ENCODE results near the gene NLRP8.
"Not testable (repeated sequence)": the region's sequence is repeated elsewhere in the genome, so short reads cannot be mapped to it uniquely, and the experiment has no call there.

NLRP8 gene

GRCh38 chr19:55935206-55935605, 12.4 kb upstream of the NLRP8 start:
- 90% methylated on average over 8 of the region's 9 CpGs for WGBS (ENCODE audit: insufficient coverage)
- H3K9me3 ChIP-seq (ENCODE audit: control extremely low read depth in 1 of 5, control insufficient read depth in 4 of 5, insufficient read depth in 2 of 5, low read depth in 1 of 5, low read length in 4 of 5), result peaks cover 0 to 5% (median 0%) of the 10 kb centered on the region in 5 experiments
- no peak overlapping the region for H3K4me3 ChIP-seq (ENCODE audit: control insufficient read depth in 1 of 7, extremely low read depth in 1 of 7, insufficient read depth in 4 of 7, low read depth in 2 of 7, low read length in 6 of 7)
- no peaks in the 10 kb centered on the region for H3K27me3 ChIP-seq (replicated peaks in 2 of 5; ENCODE audit: control insufficient read depth in 4 of 5, insufficient read depth in 5 of 5, low read length in 4 of 5)
- no peaks in the 10 kb centered on the region for H3K36me3 ChIP-seq (ENCODE audit: control insufficient read depth in 4 of 4, insufficient read depth in 4 of 4, low read length in 3 of 4)
- H3K4me1 ChIP-seq (ENCODE audit: control extremely low read depth in 1 of 4, control insufficient read depth in 4 of 4, insufficient read depth in 4 of 4, low read length in 3 of 4), result no peaks in the 10 kb centered on the region
- ChIA-PET CTCF (no interaction called here), POLR2A (no interaction called here)
- no peak overlapping the region for H3K27ac ChIP-seq (ENCODE audit: insufficient read depth in 1 of 2, low read depth in 1 of 2, low read length in 2 of 2, poor library complexity in 1 of 2, severe bottlenecking in 2 of 2)
- DNase-seq, result no peak

- ChIA-PET CTCF (no interaction called here), POLR2A (no interaction called here)
- Histone ChIP-seq H3K36me3 (ENCODE audit: control insufficient read depth in 4 of 4, insufficient read depth in 4 of 4, low read length in 3 of 4) (no peaks in the 10 kb centered on the region), H3K4me1 (ENCODE audit: control extremely low read depth in 1 of 4, control insufficient read depth in 4 of 4, insufficient read depth in 4 of 4, low read length in 3 of 4) (no peaks in the 10 kb centered on the region), H3K27ac (ENCODE audit: insufficient read depth in 1 of 2, low read depth in 1 of 2, low read length in 2 of 2, poor library complexity in 1 of 2, severe bottlenecking in 2 of 2) (no peak overlapping the region), H3K4me3 (ENCODE audit: control insufficient read depth in 1 of 7, extremely low read depth in 1 of 7, insufficient read depth in 4 of 7, low read depth in 2 of 7, low read length in 6 of 7) (no peak overlapping the region), H3K9me3 (ENCODE audit: control extremely low read depth in 1 of 5, control insufficient read depth in 4 of 5, insufficient read depth in 2 of 5, low read depth in 1 of 5, low read length in 4 of 5) (peaks cover 0 to 5% (median 0%) of the 10 kb centered on the region in 5 experiments), H3K27me3 (replicated peaks in 2 of 5; ENCODE audit: control insufficient read depth in 4 of 5, insufficient read depth in 5 of 5, low read length in 4 of 5) (no peaks in the 10 kb centered on the region)
- DNase-seq, result no peak
- 78% methylated on average over 5 of the region's 7 CpGs for WGBS (ENCODE audit: insufficient coverage)
Observed at GRCh38 chr19:55939206-55939605, 8.4 kb upstream of the NLRP8 start.

GRCh38 chr19:55940306-55940705, 7.3 kb upstream of the NLRP8 start:
- Histone ChIP-seq H3K4me3 (ENCODE audit: control insufficient read depth in 1 of 7, extremely low read depth in 1 of 7, insufficient read depth in 4 of 7, low read depth in 2 of 7, low read length in 6 of 7) (no peak overlapping the region), H3K9me3 (ENCODE audit: control extremely low read depth in 1 of 5, control insufficient read depth in 4 of 5, insufficient read depth in 2 of 5, low read depth in 1 of 5, low read length in 4 of 5) (peaks cover 0 to 4% (median 0%) of the 10 kb centered on the region in 5 experiments), H3K27ac (ENCODE audit: insufficient read depth in 1 of 2, low read depth in 1 of 2, low read length in 2 of 2, poor library complexity in 1 of 2, severe bottlenecking in 2 of 2) (no peak overlapping the region), H3K36me3 (ENCODE audit: control insufficient read depth in 4 of 4, insufficient read depth in 4 of 4, low read length in 3 of 4) (no peaks in the 10 kb centered on the region), H3K4me1 (ENCODE audit: control extremely low read depth in 1 of 4, control insufficient read depth in 4 of 4, insufficient read depth in 4 of 4, low read length in 3 of 4) (no peaks in the 10 kb centered on the region), H3K27me3 (replicated peaks in 2 of 5; ENCODE audit: control insufficient read depth in 4 of 5, insufficient read depth in 5 of 5, low read length in 4 of 5) (no peaks in the 10 kb centered on the region)
- POLR2A ChIA-PET, result no interaction called here
- 99% methylated on average over 6 of the region's 11 CpGs for WGBS (ENCODE audit: insufficient coverage)
- CTCF ChIA-PET, result no interaction called here
- no peak for DNase-seq

GRCh38 chr19:55950566-55950965, 2.9 kb downstream of the NLRP8 start:
- H3K4me3 ChIP-seq (ENCODE audit: control insufficient read depth in 1 of 7, extremely low read depth in 1 of 7, insufficient read depth in 4 of 7, low read depth in 2 of 7, low read length in 6 of 7); H3K27me3 ChIP-seq (replicated peaks in 2 of 5; ENCODE audit: control insufficient read depth in 4 of 5, insufficient read depth in 5 of 5, low read length in 4 of 5); DNase-seq; POLR2A ChIA-PET; H3K27ac ChIP-seq (ENCODE audit: insufficient read depth in 1 of 2, low read depth in 1 of 2, low read length in 2 of 2, poor library complexity in 1 of 2, severe bottlenecking in 2 of 2); CTCF ChIA-PET; H3K4me1 ChIP-seq (ENCODE audit: control extremely low read depth in 1 of 4, control insufficient read depth in 4 of 4, insufficient read depth in 4 of 4, low read length in 3 of 4); H3K36me3 ChIP-seq (ENCODE audit: control insufficient read depth in 4 of 4, insufficient read depth in 4 of 4, low read length in 3 of 4): not testable (repeated sequence)
- H3K9me3 ChIP-seq (ENCODE audit: control extremely low read depth in 1 of 5, control insufficient read depth in 4 of 5, insufficient read depth in 2 of 5, low read depth in 1 of 5, low read length in 4 of 5), result peaks cover 0 to 25% (median 1%) of the 10 kb centered on the region in 5 experiments
- WGBS (ENCODE audit: insufficient coverage), result 95% methylated on average over 15 of the region's 19 CpGs

GRCh38 chr19:55956431-55956830, 8.8 kb downstream of the NLRP8 start:
- POLR2A ChIA-PET, result no interaction called here
- H3K36me3 ChIP-seq (ENCODE audit: control insufficient read depth in 4 of 4, insufficient read depth in 4 of 4, low read length in 3 of 4), result no peaks in the 10 kb centered on the region
- WGBS (ENCODE audit: insufficient coverage), result 91% methylated on average over 4 of the region's 7 CpGs
- no peak overlapping the region for H3K27ac ChIP-seq (ENCODE audit: insufficient read depth in 1 of 2, low read depth in 1 of 2, low read length in 2 of 2, poor library complexity in 1 of 2, severe bottlenecking in 2 of 2)
- DNase-seq, result no peak
- CTCF ChIA-PET, result no interaction called here
- no peak overlapping the region for H3K4me3 ChIP-seq (ENCODE audit: control insufficient read depth in 1 of 7, extremely low read depth in 1 of 7, insufficient read depth in 4 of 7, low read depth in 2 of 7, low read length in 6 of 7)
- H3K9me3 ChIP-seq (ENCODE audit: control extremely low read depth in 1 of 5, control insufficient read depth in 4 of 5, insufficient read depth in 2 of 5, low read depth in 1 of 5, low read length in 4 of 5), result peaks cover 0 to 4% (median 0%) of the 10 kb centered on the region in 5 experiments
- no peaks in the 10 kb centered on the region for H3K27me3 ChIP-seq (replicated peaks in 2 of 5; ENCODE audit: control insufficient read depth in 4 of 5, insufficient read depth in 5 of 5, low read length in 4 of 5)
- H3K4me1 ChIP-seq (ENCODE audit: control extremely low read depth in 1 of 4, control insufficient read depth in 4 of 4, insufficient read depth in 4 of 4, low read length in 3 of 4), result no peaks in the 10 kb centered on the region

- H3K4me3 ChIP-seq (ENCODE audit: control insufficient read depth in 1 of 7, extremely low read depth in 1 of 7, insufficient read depth in 4 of 7, low read depth in 2 of 7, low read length in 6 of 7), result no peak overlapping the region
- H3K9me3 ChIP-seq (ENCODE audit: control extremely low read depth in 1 of 5, control insufficient read depth in 4 of 5, insufficient read depth in 2 of 5, low read depth in 1 of 5, low read length in 4 of 5), result peaks cover 0 to 4% (median 0%) of the 10 kb centered on the region in 5 experiments
- no peaks in the 10 kb centered on the region for H3K4me1 ChIP-seq (ENCODE audit: control extremely low read depth in 1 of 4, control insufficient read depth in 4 of 4, insufficient read depth in 4 of 4, low read length in 3 of 4)
- no peak overlapping the region for H3K27ac ChIP-seq (ENCODE audit: insufficient read depth in 1 of 2, low read depth in 1 of 2, low read length in 2 of 2, poor library complexity in 1 of 2, severe bottlenecking in 2 of 2)
- DNase-seq, result no peak
- ChIA-PET CTCF (no interaction called here), POLR2A (no interaction called here)
- 66% methylated on average over 4 of the region's 4 CpGs for WGBS (ENCODE audit: insufficient coverage)
- no peaks in the 10 kb centered on the region for H3K36me3 ChIP-seq (ENCODE audit: control insufficient read depth in 4 of 4, insufficient read depth in 4 of 4, low read length in 3 of 4)
- no peaks in the 10 kb centered on the region for H3K27me3 ChIP-seq (replicated peaks in 2 of 5; ENCODE audit: control insufficient read depth in 4 of 5, insufficient read depth in 5 of 5, low read length in 4 of 5)
Observed at GRCh38 chr19:55958356-55958755, 10.7 kb downstream of the NLRP8 start.

GRCh38 chr19:55959996-55960675, 12.5 kb downstream of the NLRP8 start:
- WGBS (ENCODE audit: insufficient coverage), result 88% methylated on average over 4 of the region's 6 CpGs
- peaks cover 0 to 2% (median 0%) of the 10 kb centered on the region in 5 experiments for H3K9me3 ChIP-seq (ENCODE audit: control extremely low read depth in 1 of 5, control insufficient read depth in 4 of 5, insufficient read depth in 2 of 5, low read depth in 1 of 5, low read length in 4 of 5)
- no peak overlapping the region for H3K27ac ChIP-seq (ENCODE audit: insufficient read depth in 1 of 2, low read depth in 1 of 2, low read length in 2 of 2, poor library complexity in 1 of 2, severe bottlenecking in 2 of 2)
- ChIA-PET CTCF (no interaction called here), POLR2A (interaction anchor here (0.6 kb wide), 1 partner anchor 941 kb away, joined by 3 read pairs; no protein-coding TSS in a partner anchor)
- no peak for DNase-seq
- H3K4me1 ChIP-seq (ENCODE audit: control extremely low read depth in 1 of 4, control insufficient read depth in 4 of 4, insufficient read depth in 4 of 4, low read length in 3 of 4), result no peaks in the 10 kb centered on the region
- no peaks in the 10 kb centered on the region for H3K27me3 ChIP-seq (replicated peaks in 2 of 5; ENCODE audit: control insufficient read depth in 4 of 5, insufficient read depth in 5 of 5, low read length in 4 of 5)
- no peak overlapping the region for H3K4me3 ChIP-seq (ENCODE audit: control insufficient read depth in 1 of 7, extremely low read depth in 1 of 7, insufficient read depth in 4 of 7, low read depth in 2 of 7, low read length in 6 of 7)
- no peaks in the 10 kb centered on the region for H3K36me3 ChIP-seq (ENCODE audit: control insufficient read depth in 4 of 4, insufficient read depth in 4 of 4, low read length in 3 of 4)
